Hematopoietic multipotent progenitor cell treated with erythropoietin and hydrocortisone succinate and interleukin-3 and kit ligand, for 15 days (in vitro differentiated cells): Measurements from ENCODE around the gene ARHGAP24.
"Not testable (repeated sequence)": the region's sequence is repeated elsewhere in the genome, so short reads cannot be mapped to it uniquely, and the experiment has no call there.

Experiments
- DNase-seq: peaks from one replicate; pipeline ENCODE4 v3.0.0-alpha.2; 2015; ENCODE audit warnings: low spot score

ARHGAP24 gene

GRCh38 chr4:86015412-86016350 is 540.7 kb downstream of the ARHGAP24 start:
- DNase-seq = no peak

- no peak for DNase-seq
Observed at GRCh38 chr4:86019362-86019761, 544.4 kb downstream of the ARHGAP24 start.

GRCh38 chr4:86019906-86020305 is 545.0 kb downstream of the ARHGAP24 start:
- no peak for DNase-seq

GRCh38 chr4:86021671-86022070 is 546.7 kb downstream of the ARHGAP24 start:
- not testable (repeated sequence) for DNase-seq

- no peak for DNase-seq
Observed at GRCh38 chr4:86026720-86027119, 551.8 kb downstream of the ARHGAP24 start.

- DNase-seq = no peak
Observed at GRCh38 chr4:86031927-86032326, 557.0 kb downstream of the ARHGAP24 start.

GRCh38 chr4:86032476-86033022 is 557.6 kb downstream of the ARHGAP24 start:
- no peak for DNase-seq

- no peak for DNase-seq
Observed at GRCh38 chr4:86033171-86033570, 558.2 kb downstream of the ARHGAP24 start.

- no peak for DNase-seq
Observed at GRCh38 chr4:86034616-86035015, 559.7 kb downstream of the ARHGAP24 start.

GRCh38 chr4:86035688-86036087 is 560.7 kb downstream of the ARHGAP24 start:
- DNase-seq = no peak

- no peak for DNase-seq
Observed at GRCh38 chr4:86036736-86037135, 561.8 kb downstream of the ARHGAP24 start.

- DNase-seq = no peak
Observed at GRCh38 chr4:86038037-86038436, 563.1 kb downstream of the ARHGAP24 start.

- DNase-seq = peak; percentile 15
Observed at GRCh38 chr4:86043755-86044592, 569.0 kb downstream of the ARHGAP24 start.

GRCh38 chr4:86044593-86044985 is 569.6 kb downstream of the ARHGAP24 start:
- DNase-seq = no peak

GRCh38 chr4:86048426-86048825 is 573.5 kb downstream of the ARHGAP24 start:
- DNase-seq = no peak

- DNase-seq = no peak
Observed at GRCh38 chr4:86050496-86050895, 575.5 kb downstream of the ARHGAP24 start.
